ENCODE data around the gene IGF2BP1.

Gene IGF2BP1

DNA sequence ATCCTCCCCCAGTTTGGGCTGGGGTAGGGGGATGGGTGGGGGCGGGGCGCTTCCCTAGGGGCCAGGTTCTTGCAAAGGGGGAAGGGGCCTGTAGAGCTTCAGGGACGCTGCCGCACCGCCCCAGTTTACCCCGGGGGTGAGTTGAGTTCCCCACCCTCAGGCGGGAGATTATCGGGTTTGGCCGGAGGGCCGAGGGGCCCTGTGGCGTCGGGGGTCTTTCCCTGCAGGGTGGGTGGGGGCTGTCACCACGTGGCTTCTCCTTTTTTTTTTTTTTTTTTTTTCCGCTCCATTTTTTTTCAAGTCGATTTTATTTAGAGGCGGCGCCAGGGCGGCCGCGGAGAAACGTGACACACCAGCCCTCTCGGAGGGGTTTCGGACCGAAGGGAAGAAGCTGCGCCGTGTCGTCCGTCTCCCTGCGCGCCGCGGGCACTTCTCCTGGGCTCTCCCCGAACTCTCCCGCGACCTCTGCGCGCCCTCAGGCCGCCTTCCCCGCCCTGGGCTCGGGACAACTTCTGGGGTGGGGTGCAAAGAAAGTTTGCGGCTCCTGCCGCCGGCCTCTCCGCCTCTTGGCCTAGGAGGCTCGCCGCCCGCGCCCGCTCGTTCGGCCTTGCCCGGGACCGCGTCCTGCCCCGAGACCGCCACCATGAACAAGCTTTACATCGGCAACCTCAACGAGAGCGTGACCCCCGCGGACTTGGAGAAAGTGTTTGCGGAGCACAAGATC lies at the start of gene IGF2BP1:
IGF2BP1 (plus strand) TSS at position 283 of the 724 bp plus-strand sequence; CDS start at position 644, 361 bp downstream.
- no peak for DNase-seq (ENCODE audit: low spot score)

DNA sequence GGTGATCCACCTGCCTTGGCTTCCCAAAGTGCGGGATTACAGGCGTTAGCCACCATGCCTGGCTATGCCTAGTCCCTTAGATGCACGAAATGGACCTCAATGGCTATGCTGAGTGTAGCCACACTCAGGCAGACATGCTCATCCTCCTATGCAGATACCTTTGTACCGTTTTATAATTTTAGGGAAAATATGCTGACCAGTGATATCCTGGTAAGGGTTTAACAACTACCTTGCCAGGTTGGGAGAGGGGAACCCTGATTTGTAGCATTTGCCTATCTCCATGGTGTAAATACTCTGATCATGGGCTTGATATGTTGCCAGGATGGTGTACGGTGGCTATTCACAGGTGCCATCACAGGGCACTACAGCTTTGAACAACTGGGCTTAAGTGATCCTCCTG lies 45.6 kb upstream of the IGF2BP1 start:
- no peak for DNase-seq (ENCODE audit: low spot score)

DNA sequence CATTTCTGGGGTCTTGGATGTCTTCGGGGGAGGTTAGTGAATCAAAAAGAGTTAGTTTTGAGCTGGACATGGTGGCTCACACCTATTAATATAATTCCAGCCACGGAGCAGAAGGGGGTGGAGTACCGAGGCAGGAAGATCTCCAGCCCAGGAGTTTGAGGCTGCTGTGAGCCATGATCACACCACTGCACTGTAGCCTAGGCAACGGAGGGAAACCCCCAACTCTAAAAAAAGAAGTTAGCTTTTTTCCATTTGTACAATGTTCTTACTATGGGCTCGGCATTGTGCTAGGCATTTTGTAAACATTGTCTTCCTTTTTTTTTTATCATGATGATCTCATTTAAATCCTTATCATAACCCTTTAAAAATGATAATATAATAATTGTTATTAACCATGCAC lies 44.3 kb upstream of the IGF2BP1 start:
- no peak for DNase-seq (ENCODE audit: low spot score)

DNA sequence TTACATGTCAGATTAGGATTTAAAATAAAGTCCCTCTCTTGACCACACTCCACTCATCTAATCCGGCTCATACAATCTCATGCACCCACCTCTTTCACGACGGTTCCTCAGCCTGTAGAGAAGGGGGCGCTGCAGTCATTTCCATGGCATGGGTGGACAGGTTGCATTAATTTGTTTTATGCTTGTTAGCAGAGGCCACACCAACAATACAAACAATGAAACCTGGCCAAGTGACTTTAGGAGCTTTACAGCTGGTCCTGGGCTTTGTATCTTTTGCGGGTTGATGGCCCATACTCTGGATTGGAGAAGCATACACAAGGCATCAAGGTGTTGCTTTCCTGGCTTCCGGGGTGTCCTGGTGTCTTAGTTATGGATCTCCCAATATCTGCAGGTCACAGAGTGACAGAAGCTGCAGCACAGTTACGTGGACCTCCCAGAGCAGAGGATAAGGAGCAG lies 42.9 kb upstream of the IGF2BP1 start:
- no peak for DNase-seq (ENCODE audit: low spot score)

DNA sequence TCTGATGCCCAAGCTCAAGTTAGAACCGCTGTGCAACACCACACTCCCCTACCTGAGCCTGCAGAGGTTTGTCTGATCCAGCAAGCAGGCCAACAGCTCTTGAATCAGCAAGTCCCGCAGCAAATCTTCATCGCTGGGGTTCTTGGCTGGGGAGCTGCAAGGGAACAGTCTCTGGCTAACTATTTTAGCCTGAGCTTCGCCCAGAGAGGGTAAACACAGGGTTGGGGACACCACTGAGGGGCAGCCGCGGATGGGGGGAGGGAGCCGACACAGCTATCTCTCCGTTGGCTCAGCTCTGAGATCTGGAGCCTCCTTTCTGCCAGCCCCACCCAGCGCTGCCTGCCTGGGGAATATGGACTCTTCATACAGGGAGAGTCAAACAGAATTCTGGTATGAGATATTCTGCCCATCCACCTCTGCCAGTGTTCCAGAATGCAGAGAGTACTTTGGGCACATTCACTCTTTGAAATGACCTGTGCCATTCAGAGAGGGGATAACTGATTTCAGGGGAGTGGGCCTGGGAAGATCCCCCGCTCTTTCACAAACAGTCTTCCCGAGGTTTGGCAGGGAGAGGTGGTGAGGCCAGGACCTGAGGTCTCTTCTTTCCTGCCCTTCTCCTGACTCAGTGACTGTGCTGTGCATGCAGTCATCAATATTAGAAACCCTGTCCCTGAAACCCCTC lies 36.2 kb upstream of the IGF2BP1 start:
- no peak for DNase-seq (ENCODE audit: low spot score)

DNA sequence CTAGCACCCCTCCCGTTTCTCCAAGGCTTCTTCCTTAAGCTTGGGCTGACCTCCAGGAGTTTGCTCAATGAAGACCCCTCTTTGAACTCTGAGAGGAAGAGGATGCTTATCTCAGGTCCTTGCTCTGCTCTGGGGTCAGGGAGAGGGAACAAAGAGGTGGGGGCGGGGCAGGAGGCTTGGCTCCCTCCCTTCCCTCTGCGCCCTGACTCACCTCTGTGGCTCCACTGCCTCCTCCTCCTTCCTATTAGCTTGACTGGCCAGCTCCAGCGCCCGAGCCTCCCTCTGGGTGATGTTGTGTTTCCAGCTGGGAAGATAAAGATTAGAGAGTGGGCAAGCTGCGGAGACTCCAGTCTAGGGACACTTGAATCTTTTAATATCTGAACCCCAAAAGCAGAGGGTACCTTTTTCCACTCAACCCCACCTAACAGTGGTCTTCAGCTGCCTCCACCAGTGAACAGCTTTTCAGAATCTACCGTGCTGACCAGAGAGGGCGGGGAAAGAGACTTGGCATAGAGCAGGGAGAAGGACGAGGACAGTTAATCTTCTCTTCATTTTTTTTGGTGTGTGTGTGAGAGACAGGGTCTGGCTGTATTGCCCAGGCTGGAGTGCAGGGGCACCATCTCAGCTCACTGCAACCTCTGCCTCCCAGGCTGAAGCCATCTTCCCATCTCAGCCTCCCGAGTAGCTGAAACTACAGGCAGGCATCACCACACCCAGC lies 35.5 kb upstream of the IGF2BP1 start:
- peak; percentile 68 for DNase-seq (ENCODE audit: low spot score)

DNA sequence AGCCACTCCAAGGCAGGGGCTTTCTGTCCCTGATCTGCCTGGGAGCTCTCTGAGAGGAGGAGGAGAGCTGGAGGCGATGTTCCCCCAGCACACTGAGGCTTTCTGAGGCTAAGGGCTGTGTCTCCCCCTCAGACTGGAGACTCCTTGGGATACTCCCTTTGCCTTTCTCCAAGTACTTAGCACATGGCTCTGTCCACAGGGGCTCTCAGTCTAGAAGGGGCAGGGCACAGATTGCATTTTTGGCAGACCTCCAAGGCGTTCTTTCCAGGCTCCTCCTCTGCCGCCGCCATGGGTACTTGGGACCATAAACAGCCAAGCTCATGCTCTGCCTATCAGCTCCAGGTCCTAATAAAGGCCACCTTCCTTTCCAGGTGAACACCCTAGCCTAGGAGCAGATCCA lies 27.0 kb upstream of the IGF2BP1 start:
- DNase-seq (ENCODE audit: low spot score) = no peak

DNA sequence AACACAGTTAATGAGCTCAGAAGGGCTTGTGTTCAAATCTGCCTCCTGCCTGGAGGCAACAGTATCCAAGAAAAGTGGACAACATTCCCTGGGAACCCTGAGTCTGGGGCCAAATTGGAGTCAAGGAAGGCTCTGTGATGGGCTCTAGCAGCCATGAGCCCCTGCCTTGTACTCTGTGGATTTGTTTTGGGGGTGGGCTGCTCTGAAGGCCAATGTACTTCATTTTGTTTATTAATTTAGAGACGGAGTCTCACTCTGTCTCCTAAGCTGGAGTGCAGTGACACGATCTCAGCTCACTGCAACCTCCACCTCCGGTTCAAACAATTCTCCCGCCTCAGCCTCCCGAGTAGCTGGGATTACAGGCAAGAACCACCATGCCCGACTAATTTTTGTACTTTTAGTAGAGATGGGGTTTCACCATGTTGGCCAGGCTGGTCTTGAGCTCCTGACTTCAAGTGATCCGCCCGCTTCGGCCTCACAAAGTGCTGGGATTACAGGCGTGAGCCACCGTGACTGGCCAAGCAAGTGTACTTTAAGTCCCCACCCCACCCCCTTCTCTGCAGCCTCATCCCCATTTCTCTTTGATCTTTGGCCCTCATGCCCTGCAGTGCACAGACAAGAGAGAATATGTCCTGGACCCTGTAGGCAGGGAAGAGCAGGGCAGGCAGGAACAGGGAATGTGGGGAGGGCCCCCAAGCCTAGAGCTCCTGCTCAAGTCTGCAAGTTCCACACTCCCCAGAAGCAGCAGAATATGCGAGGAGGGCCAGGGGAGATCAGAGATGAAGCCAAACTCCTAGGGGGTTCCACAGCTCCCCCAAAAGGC lies 26.1 kb upstream of the IGF2BP1 start:
- no peak for DNase-seq (ENCODE audit: low spot score)

DNA sequence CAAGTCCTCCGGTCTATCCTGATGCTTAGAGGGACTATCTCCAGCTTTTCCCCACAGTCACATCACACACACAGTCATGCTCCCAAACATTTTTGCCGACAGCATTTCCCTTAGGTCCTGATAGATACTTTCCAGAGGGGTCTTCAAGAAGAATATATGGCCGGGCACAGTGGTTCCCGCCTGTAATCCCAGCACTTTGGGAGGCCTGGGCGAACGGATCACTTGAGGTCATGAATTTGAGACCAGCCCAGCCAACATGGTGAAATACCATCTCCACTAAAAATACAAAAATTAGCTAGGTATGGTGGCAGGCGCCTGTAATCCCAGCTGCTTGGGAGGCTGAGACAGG lies 24.5 kb upstream of the IGF2BP1 start:
- DNase-seq (ENCODE audit: low spot score) = no peak

DNA sequence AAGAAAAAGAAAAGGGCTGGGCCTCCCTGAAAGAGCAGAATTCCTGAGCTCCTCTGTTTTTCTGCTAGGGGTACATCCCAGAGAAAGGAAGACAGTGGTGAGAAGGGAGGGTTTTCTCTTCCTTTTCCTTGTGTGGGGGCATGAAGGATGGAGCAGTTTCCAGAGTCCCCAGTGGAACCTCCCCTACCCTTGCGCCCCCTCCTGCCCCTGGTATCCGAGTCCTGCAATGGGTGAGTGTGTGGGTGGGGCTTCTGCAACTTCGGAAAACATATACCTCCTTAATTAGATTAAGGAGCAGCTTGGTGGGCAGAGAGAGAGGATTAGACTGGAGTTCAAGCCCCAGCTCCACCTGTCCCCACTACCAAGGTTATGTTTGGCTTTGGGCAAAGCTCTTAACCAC lies 23.4 kb upstream of the IGF2BP1 start:
- no peak for DNase-seq (ENCODE audit: low spot score)

DNA sequence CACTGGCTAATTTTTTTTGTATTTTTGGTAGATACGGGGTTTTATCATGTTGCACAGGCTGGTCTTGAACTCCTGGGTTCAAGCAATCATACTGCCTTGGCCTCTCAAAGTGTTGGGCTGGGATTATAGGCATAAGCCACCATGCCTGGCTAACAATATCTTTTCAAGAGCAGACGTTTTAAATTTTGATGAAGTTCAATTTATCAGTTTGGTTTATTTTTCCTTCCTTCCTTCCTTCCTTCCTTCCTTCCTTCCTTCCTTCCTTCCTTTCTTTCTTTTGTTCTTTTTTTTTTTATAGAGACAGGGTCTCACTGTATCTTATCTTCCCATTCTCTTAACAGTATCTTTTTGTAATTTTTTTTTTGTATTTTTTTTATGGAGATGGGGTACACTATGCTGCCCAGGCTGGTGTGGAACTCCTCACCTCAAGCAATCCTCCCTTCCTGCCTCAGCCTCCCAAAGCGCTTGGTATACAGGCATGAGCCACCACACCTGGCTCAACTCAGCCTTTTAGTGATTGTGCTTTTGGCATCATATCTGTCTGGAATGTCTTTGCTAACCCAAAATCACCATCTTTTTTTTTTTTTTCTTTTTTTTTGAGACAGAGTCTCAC lies 15.2 kb upstream of the IGF2BP1 start:
- no peak for DNase-seq (ENCODE audit: low spot score)

DNA sequence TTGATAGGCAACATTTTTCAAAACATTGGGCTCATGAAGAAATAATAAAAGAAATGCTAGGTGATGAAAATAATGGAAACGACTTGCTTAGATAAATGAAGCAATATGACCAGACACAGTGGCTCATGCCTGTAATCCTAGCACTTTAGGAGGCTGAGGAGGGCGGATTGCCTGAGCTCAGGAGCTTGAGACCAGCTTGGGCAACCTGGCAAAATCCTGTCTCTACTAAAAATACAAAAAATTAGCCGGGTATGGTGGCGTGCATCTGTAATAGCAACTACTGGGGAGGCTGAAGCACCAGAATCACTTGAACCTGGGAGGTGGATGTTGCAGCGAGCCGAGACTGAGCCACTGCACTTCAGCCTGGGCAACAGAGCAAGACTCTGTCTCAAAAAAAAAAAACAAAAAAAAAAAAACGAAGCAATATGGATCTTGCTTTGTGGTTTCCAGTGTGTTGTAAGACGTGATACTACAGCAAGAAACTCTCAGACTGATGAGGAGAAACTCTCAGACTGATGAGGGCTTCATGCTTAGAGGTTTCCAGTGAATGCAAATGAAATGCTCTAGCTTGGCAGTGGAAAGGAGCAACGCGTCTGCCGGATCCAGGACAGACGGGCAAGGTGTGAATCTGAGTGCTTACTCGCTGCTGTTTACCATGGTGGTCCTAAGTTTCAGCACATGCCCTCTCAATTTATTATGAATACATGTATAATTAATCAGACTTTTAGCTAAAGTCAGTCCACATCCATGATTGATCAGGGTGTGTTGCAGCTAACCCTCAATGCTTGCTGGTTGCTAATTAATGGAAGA lies 11.5 kb upstream of the IGF2BP1 start:
- no peak for DNase-seq (ENCODE audit: low spot score)

DNA sequence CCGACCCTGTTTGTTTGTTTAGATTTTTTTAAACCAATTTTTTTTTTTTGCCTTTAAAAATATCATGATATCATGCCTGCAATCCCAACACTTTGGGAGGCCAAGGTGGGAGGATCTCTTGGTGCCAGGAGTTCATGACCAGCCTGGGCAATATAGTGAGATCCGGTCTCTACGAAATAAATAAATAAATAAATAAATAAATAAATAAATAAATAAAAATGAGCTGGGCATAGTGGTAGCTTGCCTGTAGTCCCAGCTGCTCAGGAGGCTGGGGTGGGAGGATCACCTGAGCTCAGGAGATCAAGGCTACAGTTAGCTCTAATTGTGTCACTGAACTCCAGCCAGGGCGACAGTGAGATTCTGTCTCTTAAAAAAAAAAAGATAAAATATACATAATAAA lies 8.1 kb upstream of the IGF2BP1 start:
- DNase-seq (ENCODE audit: low spot score) = no peak

DNA sequence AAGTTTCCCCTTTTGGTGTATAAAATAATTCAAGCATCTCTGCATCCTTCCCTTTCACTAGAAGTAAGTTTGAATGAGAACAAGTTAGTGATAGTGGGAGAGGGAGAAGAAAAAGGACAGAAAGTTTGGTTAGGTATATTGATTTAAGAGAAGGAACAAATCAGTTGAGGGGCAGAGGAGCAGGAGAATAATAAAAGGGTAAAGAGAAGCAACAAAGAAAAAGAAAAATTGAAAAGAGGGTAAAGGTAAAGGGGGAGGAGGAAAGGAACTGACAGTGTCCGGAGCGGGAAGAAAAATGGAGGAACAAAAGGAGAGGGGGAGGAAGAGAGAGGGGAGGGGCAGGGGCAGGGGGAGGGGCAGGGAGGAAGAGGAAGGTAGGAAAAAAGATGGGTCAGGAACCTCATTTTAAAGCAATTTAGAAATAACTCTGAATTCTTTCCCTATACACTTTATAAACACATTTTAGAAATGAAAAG lies 6.3 kb upstream of the IGF2BP1 start:
- DNase-seq (ENCODE audit: low spot score) = no peak

DNA sequence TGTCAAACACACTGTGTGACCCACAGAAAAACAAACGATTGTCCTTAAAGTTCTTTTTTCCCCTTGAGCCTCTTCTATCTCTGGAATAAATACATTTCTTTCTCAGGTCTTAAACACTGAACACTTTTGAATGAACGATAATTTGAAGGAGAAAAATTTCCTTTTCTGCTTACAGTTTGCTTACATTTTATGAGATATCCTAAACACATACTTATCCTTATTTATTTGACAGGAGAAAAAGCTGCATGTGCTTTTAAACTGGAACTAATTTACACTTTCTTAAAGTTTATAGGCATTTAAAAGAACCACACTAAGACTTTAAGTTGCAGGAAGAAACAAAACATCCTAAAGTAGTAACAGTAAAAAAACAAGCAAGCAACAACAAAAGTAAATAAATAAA lies 4.7 kb upstream of the IGF2BP1 start:
- no peak for DNase-seq (ENCODE audit: low spot score)

DNA sequence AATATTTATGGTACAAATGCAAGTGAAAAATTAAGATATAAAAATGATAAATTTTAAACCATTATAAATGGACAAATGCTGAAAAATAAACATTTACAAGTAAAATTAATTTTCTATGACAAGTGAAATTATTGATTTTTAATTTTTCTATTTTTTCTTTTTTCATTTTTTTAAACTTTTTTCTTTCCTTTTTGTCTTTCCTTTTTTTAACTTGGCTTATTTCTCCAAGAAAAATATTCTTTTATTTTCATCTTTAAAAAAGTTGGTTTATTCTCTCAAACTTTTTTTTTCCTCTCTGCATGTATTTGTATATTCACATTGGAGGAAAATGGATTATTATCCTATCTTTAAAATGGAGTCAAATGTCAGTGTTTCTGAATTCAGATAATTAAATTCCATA lies 3.9 kb upstream of the IGF2BP1 start:
- DNase-seq (ENCODE audit: low spot score) = no peak

DNA sequence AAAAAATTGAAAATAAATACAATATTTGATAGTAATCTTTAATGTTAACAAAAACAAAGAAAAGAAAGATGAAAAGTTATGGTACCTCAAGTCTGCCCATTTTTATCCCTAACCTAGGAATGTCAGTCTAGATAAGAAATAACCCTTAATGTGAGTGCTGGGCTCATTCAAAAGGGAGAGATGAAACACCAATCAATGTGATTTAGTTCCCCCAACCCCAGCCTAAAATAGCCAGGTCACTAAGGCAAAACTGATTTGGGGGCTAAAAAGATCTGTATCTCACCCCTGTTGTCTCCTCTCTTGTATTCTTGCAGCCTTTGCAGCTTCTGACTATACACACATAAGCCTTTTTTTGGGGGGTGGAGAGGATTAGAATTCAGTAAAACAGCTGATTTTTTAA lies 3.2 kb upstream of the IGF2BP1 start:
- DNase-seq (ENCODE audit: low spot score) = peak; percentile 1

DNA sequence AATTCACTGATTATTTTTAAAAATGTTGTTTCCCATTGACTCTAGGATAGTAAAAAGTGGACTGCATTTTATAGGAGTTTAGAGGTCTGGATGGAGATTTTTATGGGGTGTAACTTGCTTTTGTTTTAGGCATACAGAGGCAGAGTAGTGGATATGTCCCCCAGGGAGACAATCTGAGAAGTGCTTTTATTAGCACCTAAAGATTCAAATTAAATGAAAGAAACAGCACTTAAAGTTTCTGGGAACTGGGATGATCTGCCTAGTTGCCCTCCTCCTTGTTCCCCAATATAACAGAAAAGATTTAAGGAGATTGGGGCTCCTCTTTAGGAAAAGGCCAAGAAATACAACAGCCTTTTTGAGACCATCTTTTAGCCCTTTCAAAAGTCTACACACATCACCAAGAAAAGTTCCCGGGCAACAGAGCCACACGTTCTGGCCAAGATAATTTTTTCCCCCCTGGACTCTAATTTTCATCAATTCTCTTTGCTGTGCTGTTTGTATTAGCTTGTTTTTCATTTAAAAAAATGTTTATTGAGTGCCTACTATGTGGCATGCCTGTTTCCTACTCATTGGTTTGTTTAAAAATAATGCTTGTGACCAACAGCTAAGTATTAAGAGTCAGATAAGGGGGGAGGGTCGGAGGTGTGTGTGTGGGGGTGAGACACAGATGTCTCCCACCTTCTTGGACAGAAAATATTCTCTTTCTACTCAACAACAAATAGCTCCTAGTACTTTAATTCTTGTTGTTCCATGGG lies 2.5 kb upstream of the IGF2BP1 start:
- DNase-seq (ENCODE audit: low spot score) = no peak

DNA sequence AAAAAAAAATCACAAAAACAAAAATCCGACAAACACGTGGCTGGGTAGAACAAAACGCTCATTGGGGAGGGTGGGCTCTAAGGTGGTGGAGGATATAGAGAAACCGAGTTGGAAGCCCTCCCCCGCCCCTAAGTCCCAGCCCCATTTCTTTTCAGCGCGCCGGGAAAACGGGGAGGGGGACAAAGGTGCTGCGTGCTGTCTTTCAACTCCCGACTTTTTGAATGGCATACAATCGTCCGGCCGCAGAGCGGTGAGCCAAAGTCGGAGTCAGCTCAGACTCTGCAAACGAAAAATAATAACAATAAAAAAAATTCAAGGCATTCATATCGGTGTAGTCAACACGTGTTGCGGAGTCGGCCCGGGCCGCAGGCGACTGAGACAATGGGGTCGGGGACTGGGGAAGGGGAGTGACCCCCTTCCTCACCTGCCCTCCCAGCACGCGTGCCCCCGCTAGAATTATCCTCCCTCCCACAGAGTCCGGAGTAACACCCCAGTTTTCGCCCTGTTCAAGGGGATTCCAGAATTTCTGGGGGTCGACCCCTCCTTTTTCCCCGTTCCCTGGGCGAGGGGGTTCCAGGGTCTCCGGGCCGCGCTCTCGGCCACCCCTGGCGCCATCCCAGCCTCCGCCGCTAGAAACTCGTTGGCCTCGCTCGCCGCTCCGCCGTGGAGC lies 1.7 kb upstream of the IGF2BP1 start:
- peak; percentile 10 for DNase-seq (ENCODE audit: low spot score)
